ENCODE results near the gene RLBP1.

- TF ChIP-seq, protein P1, sequence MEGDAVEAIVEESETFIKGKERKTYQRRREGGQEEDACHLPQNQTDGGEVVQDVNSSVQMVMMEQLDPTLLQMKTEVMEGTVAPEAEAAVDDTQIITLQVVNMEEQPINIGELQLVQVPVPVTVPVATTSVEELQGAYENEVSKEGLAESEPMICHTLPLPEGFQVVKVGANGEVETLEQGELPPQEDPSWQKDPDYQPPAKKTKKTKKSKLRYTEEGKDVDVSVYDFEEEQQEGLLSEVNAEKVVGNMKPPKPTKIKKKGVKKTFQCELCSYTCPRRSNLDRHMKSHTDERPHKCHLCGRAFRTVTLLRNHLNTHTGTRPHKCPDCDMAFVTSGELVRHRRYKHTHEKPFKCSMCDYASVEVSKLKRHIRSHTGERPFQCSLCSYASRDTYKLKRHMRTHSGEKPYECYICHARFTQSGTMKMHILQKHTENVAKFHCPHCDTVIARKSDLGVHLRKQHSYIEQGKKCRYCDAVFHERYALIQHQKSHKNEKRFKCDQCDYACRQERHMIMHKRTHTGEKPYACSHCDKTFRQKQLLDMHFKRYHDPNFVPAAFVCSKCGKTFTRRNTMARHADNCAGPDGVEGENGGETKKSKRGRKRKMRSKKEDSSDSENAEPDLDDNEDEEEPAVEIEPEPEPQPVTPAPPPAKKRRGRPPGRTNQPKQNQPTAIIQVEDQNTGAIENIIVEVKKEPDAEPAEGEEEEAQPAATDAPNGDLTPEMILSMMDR (IDR thresholded peaks at IDR 0.05; ENCODE audit: poor library complexity, severe bottlenecking): no peak
- TF ChIP-seq RAD21 (conservative IDR thresholded peaks at IDR 0.05): no peak
- no peak for TF ChIP-seq POLR2AphosphoS5 (IDR thresholded peaks at IDR 0.05)
- TF ChIP-seq MXI1 (conservative IDR thresholded peaks at IDR 0.05; ENCODE audit: poor library complexity, severe bottlenecking): no peak
- no peak for TF ChIP-seq REST (IDR thresholded peaks at IDR 0.05; ENCODE audit: borderline replicate concordance)
- TF ChIP-seq EZH2 (IDR thresholded peaks at IDR 0.05; ENCODE audit: borderline replicate concordance, insufficient read depth, low read length, poor library complexity, severe bottlenecking): no peak
Observed at GRCh38 chr15:89199746-89200145, 21.6 kb downstream of the RLBP1 start.

All from neural cell (in vitro differentiated cells).